GM04503 (cell line): ENCODE results near the gene GPC2.

Experiments
- DNase-seq: peaks from one replicate; pipeline ENCODE4 v3.0.0-alpha.2; 2012; ENCODE audit warnings: low read depth

The GPC2 gene

GRCh38 chr7:100167912-100168323, 9.3 kb downstream of the GPC2 start:
- DNase-seq, result no peak

GRCh38 chr7:100166970-100167911, 9.9 kb downstream of the GPC2 start:
- DNase-seq, result no peak

- DNase-seq, result no peak
Measured at GRCh38 chr7:100166317-100166940, 10.8 kb downstream of the GPC2 start.

- DNase-seq, result no peak
Measured at GRCh38 chr7:100163871-100164270, 13.3 kb downstream of the GPC2 start.

- DNase-seq, result no peak
Measured at GRCh38 chr7:100163006-100163531, 14.1 kb downstream of the GPC2 start.

GRCh38 chr7:100160067-100160466, 17.1 kb downstream of the GPC2 start:
- DNase-seq, result no peak

GRCh38 chr7:100159099-100159623, 18.0 kb downstream of the GPC2 start:
- DNase-seq, result no peak

- no peak for DNase-seq
Measured at GRCh38 chr7:100158229-100159098, 18.7 kb downstream of the GPC2 start, which contains the start of gene TRAPPC14. Gene TRAPPC14 (minus strand): TSS chr7:100158723. CDS start chr7:100158499, 224 bp downstream.

- no peak for DNase-seq
Measured at GRCh38 chr7:100157334-100158228, 19.6 kb downstream of the GPC2 start.

- DNase-seq, result no peak
Measured at GRCh38 chr7:100157069-100157333, 20.2 kb downstream of the GPC2 start.

- no peak for DNase-seq
Measured at GRCh38 chr7:100156331-100157068, 20.7 kb downstream of the GPC2 start.

GRCh38 chr7:100155553-100156317, 21.4 kb downstream of the GPC2 start:
- DNase-seq, result no peak

GRCh38 chr7:100154651-100155491, 22.3 kb downstream of the GPC2 start:
- DNase-seq, result no peak

- DNase-seq, result no peak
Measured at GRCh38 chr7:100153708-100154535, 23.3 kb downstream of the GPC2 start.

- no peak for DNase-seq
Measured at GRCh38 chr7:100152937-100153666, 24.1 kb downstream of the GPC2 start.

- no peak for DNase-seq
Measured at GRCh38 chr7:100152404-100152803, 24.8 kb downstream of the GPC2 start.
